Stimulated activated CD4-positive, alpha-beta T cell treated with anti-CD3 and anti-CD28 coated beads, Interleukin-15, amount 100 ng/mL, for 48 hours (primary cell): ENCODE data around the gene OR10P1.

Experiments used
- DNase-seq, 2 donors: peaks; one replicate each; pipeline ENCODE4 v3.0.0-alpha.2; 2020; ENCODE audit warnings: low read depth in 2 of 2

The OR10P1 gene

GRCh38 chr12:55651299-55651683 lies 14.6 kb downstream of the OR10P1 start:
- no peak for DNase-seq

DNA sequence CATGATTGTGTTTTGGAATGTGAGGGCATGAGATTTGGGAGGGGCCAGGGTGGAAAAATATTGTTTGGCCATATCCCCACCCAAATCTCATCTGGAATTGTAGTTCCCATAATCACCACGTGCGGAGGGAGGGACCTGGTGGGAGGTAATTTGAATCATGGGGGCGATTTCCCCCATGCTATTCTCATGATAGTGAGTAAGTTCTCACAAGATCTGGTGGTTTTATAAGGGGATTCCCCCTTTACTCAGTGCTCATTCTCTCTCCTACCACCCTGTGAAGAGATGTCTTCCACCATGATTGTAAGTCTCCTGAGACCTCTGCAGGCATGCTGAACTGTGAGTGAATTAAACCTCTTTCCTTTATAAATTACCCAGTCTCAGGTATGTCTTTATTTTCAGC lies 15.7 kb downstream of the OR10P1 start:
- DNase-seq = no peak

DNA sequence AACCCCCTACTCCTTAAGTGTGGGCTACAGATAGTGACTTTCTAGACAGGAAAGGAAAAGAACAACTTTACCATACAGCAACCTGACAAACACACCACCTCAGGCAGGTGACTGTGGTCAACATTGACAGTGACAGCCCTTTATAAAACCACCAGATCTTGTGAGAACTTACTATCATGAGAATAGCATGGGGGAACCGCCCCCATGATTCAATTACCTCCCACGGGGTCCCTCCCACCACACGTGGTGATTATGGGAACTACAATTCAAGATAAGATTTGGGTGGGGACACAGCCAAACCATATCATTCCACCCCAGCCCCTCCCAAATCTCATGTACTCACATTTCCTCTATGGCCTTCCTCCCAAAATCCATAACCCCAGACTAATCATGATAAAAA lies 16.3 kb downstream of the OR10P1 start:
- no peak for DNase-seq

DNA sequence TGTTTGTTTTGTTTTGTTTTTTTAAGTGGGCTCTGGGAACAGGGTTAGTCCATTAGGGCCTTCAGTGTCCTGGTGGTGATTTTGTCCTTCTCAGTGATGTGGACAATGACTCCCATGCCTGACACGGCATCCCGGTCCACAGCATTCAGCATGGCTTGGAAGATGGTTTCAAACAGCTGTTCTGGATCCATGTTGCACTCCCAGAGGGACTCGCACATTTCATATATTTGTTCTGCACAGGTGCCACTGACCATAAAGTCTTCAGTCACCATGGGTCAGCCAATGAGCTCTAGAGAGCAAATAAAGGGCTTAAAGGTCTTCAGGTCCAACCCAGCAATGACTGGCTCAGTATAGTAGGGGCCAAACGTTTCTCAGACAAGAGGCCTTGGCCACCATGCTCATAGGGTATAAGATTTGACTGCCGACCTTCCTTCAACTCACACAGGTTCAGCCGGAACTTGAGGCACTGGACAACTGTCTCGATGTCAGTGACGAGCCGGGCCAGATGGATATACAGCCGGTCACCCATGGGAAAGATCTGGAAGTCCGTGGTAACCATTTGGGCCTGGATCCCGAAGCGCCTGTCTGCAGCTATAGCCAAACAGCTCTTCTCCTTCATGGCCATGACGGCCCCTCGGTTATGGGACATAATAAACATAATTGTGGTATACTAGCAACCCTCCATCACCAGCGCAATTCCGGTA lies 18.0 kb downstream of the OR10P1 start:
- DNase-seq = no peak

GRCh38 chr12:55657212-55657611 lies 20.5 kb downstream of the OR10P1 start:
- DNase-seq = no peak

DNA sequence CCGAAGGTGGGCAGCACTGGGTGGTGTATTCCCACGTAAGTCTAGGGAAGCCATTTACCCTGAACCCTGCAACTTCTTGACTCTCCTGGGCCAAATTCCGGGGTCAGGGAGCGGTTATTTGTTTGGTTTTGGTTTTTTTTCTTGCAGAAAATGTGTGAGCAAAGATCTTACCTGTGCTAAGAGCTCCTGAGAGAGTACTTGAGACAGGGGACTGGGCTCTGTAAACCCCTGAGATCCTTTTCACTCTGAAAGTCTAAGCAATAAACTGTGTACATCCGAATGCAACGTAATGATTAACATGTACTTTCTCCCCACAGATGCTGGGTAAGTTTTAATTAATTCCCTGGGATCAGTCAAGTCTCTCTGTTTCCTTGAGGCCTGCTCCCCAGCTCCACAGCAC lies 21.5 kb downstream of the OR10P1 start:
- no peak for DNase-seq

GRCh38 chr12:55658635-55659391 lies 22.1 kb downstream of the OR10P1 start:
- no peak for DNase-seq

- DNase-seq = no peak
These were observed 23.0 kb downstream of the OR10P1 start for GRCh38 chr12:55659486-55660385.

GRCh38 chr12:55663391-55663790 lies 26.7 kb downstream of the OR10P1 start:
- no peak for DNase-seq

DNA sequence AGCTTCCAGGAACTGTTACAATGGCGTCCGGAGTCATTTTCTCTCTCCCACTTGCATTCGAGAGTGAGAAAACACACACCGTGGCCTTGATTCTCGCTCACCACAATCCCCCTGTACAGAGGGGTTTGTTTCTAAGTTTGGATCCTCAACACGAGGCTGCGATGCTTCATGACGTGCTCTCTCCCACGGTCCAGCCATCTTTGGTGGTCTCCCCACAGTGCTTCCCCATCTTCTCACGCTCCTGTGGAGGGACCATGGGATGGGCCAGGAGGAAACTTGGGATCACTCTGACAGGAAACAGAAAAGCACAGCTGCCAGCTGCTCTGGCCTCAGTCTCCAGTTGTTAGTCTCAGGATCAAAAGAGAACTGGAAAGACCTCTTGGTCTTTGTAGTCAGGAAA lies 28.1 kb downstream of the OR10P1 start:
- DNase-seq = no peak

DNA sequence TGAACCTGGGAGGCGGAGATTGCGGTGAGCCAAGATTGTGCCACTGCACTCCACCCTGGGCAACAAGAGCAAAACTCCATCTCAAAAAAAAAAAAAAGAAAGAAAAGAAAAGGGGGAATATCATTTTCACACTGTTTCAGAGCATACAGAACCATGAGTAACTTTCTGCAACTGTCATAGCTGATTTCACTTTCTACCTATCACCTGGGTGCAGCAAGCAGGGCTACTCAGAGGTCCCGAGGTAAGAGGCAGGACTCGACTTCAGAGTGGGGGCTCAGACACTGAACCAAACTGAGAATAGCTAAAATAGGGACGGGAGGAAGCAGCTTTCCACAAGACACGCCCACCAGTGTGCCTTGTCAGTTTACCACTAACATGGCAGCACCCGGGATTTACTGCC lies 29.8 kb downstream of the OR10P1 start:
- no peak for DNase-seq

DNA sequence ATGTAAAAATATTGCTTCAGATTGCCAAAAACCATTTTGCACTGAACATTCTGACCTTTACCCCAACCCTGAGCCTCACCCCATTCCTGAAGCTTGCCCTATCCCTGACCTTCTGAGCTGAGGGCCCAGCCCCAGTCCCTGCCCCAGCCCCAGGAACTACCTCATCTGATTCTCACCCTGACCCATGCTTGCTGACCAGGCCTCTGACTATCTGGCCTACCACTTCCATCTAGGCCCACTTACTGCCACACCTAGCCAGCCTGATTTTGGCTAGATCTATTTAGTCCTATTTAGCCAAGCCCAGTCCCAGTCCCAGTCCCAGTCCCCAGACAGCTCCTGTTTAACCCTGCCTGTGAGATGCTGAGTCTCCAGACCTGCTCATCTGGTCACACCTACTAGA lies 33.6 kb downstream of the OR10P1 start:
- DNase-seq = no peak

DNA sequence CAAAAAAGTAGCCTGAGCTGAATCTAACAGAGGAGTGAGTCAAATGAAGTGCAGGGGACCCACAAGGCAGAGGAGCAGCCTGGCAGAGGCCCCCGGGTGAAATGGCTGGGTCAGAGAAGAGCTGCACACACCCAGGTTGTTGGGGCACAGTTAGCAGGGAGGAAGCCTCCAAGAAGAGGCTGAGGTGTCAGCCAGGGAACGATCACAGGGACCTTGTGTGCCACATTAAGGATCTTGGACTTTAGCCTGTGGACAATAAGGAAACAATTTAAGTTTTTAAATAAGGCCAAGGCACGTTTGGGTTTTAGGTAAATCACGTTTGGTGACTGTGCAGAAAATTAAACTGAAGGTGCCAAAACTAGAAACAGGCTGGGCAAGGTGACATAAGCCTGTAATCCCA lies 35.1 kb downstream of the OR10P1 start:
- no peak for DNase-seq

GRCh38 chr12:55673638-55674037 lies 36.9 kb downstream of the OR10P1 start:
- DNase-seq = no peak

GRCh38 chr12:55675666-55676065 lies 39.0 kb downstream of the OR10P1 start:
- DNase-seq = no peak

DNA sequence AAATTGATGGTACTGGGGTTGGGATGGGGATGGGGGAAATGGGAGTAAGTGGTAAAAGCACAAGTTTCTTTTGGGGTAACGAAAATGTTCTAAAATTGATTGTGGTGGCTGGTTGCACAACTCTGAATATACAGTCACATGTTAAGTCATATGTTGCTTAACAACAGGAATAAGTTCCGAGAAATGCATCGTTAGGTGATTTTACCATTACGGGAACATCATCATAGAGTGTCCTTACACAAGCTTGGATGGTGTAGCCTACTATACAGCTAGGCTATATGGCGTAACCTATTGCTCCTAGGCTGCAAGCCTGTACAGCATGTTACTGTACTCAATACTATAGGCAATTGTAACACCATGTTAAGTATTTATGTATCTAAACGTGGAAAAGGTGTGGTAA lies 40.0 kb downstream of the OR10P1 start:
- DNase-seq = no peak

DNA sequence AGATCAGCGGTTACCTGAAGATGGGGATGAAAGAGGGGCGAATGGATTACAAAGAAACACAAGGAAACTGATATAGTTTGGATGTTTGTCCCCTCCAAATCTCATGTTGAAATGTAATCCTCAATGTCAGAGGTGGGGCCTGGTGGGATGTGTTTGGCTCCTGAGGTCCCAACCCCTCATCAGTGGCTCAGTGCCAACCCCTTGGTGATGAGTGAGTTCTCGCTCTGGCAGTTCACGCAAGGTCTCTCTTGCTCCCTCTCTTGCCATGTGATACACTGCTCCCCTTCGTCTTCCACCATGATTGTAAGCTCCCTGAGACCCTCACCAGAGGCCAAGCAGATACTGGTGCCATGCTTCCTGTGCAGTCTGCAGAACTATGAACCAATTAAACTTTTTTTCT lies 43.0 kb downstream of the OR10P1 start:
- DNase-seq = no peak

DNA sequence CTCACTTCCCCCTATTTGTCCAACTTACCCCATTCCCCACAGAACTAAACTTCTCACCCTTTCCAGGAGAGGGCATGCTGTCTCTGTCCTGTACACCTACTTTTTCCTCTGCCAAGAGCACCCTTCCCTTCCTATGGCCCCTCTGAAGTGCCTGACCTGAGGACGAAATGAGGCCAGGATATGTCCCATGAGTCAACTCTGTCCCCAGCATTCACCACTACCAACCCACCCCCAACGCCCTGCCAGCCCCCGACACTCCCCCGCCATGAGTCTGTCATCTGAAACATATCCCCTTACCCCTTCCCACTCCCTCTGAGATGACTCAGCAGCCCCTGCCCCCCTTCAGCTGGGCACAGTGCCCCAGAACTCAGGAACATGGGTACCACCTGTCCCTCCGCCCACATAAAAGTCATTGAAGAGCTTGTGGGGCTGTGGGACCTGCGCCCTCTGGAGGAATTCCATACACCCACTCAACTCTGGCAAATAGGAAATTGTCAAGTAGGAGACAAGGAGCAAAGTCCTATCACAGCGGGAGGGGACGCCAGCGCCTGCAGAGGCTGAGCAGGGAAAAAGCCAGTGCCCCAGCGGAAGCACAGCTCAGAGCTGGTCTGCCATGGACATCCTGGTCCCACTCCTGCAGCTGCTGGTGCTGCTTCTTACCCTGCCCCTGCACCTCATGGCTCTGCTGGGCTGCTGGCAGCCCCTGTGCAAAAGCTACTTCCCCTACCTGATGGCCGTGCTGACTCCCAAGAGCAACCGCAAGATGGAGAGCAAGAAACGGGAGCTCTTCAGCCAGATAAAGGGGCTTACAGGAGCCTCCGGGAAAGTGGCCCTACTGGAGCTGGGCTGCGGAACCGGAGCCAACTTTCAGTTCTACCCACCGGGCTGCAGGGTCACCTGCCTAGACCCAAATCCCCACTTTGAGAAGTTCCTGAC lies 44.7 kb downstream of the OR10P1 start:
- DNase-seq = no peak

DNA sequence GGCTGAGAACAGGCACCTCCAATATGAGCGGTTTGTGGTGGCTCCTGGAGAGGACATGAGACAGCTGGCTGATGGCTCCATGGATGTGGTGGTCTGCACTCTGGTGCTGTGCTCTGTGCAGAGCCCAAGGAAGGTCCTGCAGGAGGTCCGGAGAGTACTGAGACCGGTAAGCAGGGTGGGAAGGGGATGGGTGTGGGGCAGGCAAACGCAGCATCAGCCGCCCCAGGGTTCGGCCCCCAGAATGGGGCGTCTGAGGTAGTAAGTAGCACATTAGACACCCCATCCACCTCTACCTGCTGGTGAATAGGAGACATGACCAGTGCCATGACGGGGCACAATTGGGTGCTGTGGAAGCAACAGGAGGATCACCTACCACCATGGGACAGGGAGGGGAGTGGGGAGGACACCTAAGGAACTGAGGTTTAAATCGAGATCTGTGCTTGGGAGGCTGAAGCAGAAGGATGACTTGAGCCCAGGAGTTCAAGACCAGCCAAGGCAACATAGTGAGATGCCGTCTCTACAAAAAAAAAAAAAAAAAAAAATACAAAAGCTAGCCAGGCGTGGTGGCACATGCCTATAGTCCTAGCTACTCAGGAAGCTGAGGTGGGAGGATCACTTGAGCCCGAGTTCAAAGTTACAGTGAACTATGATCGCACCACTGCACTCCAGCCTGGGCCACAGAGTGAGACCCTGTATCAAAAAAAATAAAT lies 45.5 kb downstream of the OR10P1 start:
- DNase-seq = no peak

- no peak for DNase-seq
These were observed 47.0 kb downstream of the OR10P1 start for GRCh38 chr12:55683676-55684075.
